Erythroblast (primary cell): ENCODE measurements around the gene DNTTIP2.

ENCODE experiments used
- GATA1 ChIP-seq: IDR thresholded peaks from 2 replicates; pipeline ENCODE4 v1.6.1; 2011; ENCODE audit warnings: low read depth, mild to moderate bottlenecking, control low read depth, low read length, moderate library complexity
- POLR2A ChIP-seq: IDR thresholded peaks from 2 replicates; pipeline ENCODE4 v1.6.1; 2011; ENCODE audit warnings: mild to moderate bottlenecking, low read length

DNA sequence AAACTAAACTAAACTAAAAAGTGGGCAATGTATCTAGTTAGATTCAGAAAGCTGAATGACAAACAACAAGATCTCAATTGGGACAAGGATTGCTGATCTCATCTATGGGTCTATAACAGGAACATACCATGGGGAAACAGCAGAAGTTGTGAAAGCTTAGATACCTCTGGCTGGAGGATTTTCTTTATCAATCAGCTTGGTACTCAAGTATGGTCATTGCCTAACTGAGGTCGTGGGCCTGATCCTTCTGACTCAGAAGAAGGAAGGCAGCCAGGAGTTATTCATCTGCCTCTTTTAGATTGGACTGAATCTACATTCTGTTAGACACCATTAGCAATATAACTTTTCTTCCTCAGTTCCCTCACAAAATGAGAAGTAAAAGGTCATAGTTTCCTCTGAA is 39.7 kb downstream of the DNTTIP2 start:
- TF ChIP-seq POLR2A (no peak), GATA1 (no peak)
